PC-3 (cell line): ENCODE data around the gene PCDHA6.

ENCODE experiments used
- EZH2phosphoT487 ChIP-seq: fragments of 300-600 bp; sonication (generic); IDR thresholded peaks from 2 replicates; pipeline ENCODE4 v1.6.1; 2018; ENCODE audit warnings: mild to moderate bottlenecking, antibody characterized with exemption, low read length, borderline replicate concordance
- TF ChIP-seq, protein P1 (sequence below): fragments of 300-600 bp; sonication (generic); conservative IDR thresholded peaks from 2 replicates; pipeline ENCODE4 v1.5.1; 2017; ENCODE audit warnings: antibody characterized with exemption, low read depth, mild to moderate bottlenecking, low read length

GRCh38 chr5:140802781-140803271 lies 24.9 kb upstream of the PCDHA6 start:
- TF ChIP-seq, protein P1, sequence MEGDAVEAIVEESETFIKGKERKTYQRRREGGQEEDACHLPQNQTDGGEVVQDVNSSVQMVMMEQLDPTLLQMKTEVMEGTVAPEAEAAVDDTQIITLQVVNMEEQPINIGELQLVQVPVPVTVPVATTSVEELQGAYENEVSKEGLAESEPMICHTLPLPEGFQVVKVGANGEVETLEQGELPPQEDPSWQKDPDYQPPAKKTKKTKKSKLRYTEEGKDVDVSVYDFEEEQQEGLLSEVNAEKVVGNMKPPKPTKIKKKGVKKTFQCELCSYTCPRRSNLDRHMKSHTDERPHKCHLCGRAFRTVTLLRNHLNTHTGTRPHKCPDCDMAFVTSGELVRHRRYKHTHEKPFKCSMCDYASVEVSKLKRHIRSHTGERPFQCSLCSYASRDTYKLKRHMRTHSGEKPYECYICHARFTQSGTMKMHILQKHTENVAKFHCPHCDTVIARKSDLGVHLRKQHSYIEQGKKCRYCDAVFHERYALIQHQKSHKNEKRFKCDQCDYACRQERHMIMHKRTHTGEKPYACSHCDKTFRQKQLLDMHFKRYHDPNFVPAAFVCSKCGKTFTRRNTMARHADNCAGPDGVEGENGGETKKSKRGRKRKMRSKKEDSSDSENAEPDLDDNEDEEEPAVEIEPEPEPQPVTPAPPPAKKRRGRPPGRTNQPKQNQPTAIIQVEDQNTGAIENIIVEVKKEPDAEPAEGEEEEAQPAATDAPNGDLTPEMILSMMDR, result no peak
- TF ChIP-seq EZH2phosphoT487, result no peak
